Measurements from ENCODE around the gene ZNF587B. TPM values are rescaled to one million over a fixed set of nuclear protein-coding genes. Genes with fewer than 3 reads are reported as not detected.

Gene ZNF587B
- total RNA-seq, 4 donors from 2014 or later: 12.7 to 39.0 (median 19.0) TPM

Other genes starting within 250 kb of the ZNF587B start
- 1 to 10 TPM; 1.3 to 3.5 (median 2.5) TPM for gene ZIK1, start 246.2 kb upstream of the ZNF587B start, total RNA-seq
- gene ZNF530, start 230.4 kb upstream of the ZNF587B start, total RNA-seq: 1 to 10 TPM in 3 of 4 donors, under 1 TPM in 1; 0.65 to 3.6 (median 3.0) TPM
- gene ZNF134, start 216.1 kb upstream of the ZNF587B start, total RNA-seq: 10 to 100 TPM in 3 of 4 donors, 1 to 10 TPM in 1; 9.6 to 25.1 (median 13.8) TPM
- 10 to 100 TPM in 1 of 4 donors, 1 to 10 TPM in 3; 5.3 to 15.0 (median 9.2) TPM for gene ZNF211, start 197.1 kb upstream of the ZNF587B start, total RNA-seq
- gene ZSCAN4, start 161.4 kb upstream of the ZNF587B start, total RNA-seq: not detected
- gene ZNF551, start 148.3 kb upstream of the ZNF587B start, total RNA-seq: 10 to 100 TPM in 1 of 4 donors, 1 to 10 TPM in 3; 7.3 to 22.2 (median 8.1) TPM
- gene ZNF154, start 121.1 kb upstream of the ZNF587B start, total RNA-seq: 1 to 10 TPM; 1.4 to 4.4 (median 2.8) TPM
- 10 to 100 TPM in 1 of 4 donors, 1 to 10 TPM in 3; 3.0 to 10.2 (median 6.3) TPM for gene ZNF671, start 102.7 kb upstream of the ZNF587B start, total RNA-seq
- 10 to 100 TPM in 2 of 4 donors, 1 to 10 TPM in 2; 5.3 to 18.1 (median 10.1) TPM for gene ZNF776, start 83.5 kb upstream of the ZNF587B start, total RNA-seq
- gene ZNF586, start 60.6 kb upstream of the ZNF587B start, total RNA-seq: 10 to 100 TPM; 14.3 to 21.1 (median 17.4) TPM
- gene ZNF552, start 15.4 kb upstream of the ZNF587B start, total RNA-seq: 10 to 100 TPM in 1 of 4 donors, 1 to 10 TPM in 3; 5.7 to 17.3 (median 8.8) TPM
- 10 to 100 TPM; 11.8 to 36.3 (median 19.9) TPM for gene ZNF587, start 19.6 kb downstream of the ZNF587B start, total RNA-seq
- gene ZNF814, start 58.7 kb downstream of the ZNF587B start, total RNA-seq: 10 to 100 TPM; 13.3 to 25.9 (median 15.1) TPM
- gene ZNF417, start 86.3 kb downstream of the ZNF587B start, total RNA-seq: 10 to 100 TPM; 10.8 to 13.2 (median 11.0) TPM
- gene ZNF418, start 105.1 kb downstream of the ZNF587B start, total RNA-seq: 1 to 10 TPM; 4.1 to 7.9 (median 5.5) TPM
- gene ZNF256, start 117.4 kb downstream of the ZNF587B start, total RNA-seq: 1 to 10 TPM; 3.1 to 7.9 (median 4.3) TPM
- 1 to 10 TPM in 1 of 4 donors, under 1 TPM in 2, not detected in 1; 0.46 to 1.5 (median 0.96) TPM for gene C19orf18, start 144.2 kb downstream of the ZNF587B start, total RNA-seq
- gene ZNF606, start 172.5 kb downstream of the ZNF587B start, total RNA-seq: 10 to 100 TPM in 1 of 4 donors, 1 to 10 TPM in 3; 7.9 to 37.4 (median 8.5) TPM
- not detected for gene ZSCAN1, start 203.7 kb downstream of the ZNF587B start, total RNA-seq
- gene ZNF135, start 229.0 kb downstream of the ZNF587B start, total RNA-seq: 10 to 100 TPM in 1 of 4 donors, 1 to 10 TPM in 3; 1.2 to 10.9 (median 4.3) TPM

Measured in omental fat pad (tissue), 4 donors.